Loucy (cell line): ENCODE data around the gene AHDC1.

Experiments used
- EZH2phosphoT487 ChIP-seq: fragments of 200-600 bp; IDR thresholded peaks from 2 replicates; pipeline ENCODE4 v1.6.1; 2018; ENCODE audit warnings: antibody characterized with exemption, mild to moderate bottlenecking, moderate library complexity, borderline replicate concordance
- TF ChIP-seq, protein P1 (sequence below): fragments of 200-600 bp; sonication (generic); conservative IDR thresholded peaks from 2 replicates; pipeline ENCODE4 v1.5.1; 2014; ENCODE audit warnings: mild to moderate bottlenecking, antibody characterized with exemption, low read length

DNA sequence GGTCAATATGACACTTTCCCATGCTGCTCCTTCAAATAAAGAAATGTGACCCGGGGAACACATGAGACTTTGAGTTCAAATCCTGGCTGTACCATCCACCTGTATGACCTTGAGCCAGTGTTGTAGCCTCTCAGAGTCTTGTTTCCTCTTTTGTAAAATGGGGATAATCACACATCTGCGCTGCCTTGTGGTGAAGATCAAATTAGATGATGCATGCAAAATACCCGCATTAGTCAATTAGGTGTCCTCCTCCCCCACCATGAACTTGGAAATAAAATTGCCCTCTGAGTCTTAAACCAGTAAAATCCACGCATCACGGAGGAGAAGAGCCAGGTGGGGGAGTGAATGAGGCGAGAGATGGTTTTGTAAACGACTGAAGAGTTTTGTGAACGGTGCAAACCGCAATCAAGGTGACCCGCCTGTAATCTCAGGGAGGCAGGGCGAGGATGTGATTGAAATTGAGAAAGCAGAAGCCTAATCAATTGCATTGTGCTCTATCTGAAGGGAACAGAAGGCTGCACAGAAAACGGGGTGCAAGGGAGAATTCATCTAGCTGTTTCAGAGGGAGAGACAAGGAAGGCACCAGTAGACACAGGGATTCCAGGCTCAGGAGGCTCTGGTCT, 5.8 kb upstream of the AHDC1 start:
- TF ChIP-seq, protein P1, sequence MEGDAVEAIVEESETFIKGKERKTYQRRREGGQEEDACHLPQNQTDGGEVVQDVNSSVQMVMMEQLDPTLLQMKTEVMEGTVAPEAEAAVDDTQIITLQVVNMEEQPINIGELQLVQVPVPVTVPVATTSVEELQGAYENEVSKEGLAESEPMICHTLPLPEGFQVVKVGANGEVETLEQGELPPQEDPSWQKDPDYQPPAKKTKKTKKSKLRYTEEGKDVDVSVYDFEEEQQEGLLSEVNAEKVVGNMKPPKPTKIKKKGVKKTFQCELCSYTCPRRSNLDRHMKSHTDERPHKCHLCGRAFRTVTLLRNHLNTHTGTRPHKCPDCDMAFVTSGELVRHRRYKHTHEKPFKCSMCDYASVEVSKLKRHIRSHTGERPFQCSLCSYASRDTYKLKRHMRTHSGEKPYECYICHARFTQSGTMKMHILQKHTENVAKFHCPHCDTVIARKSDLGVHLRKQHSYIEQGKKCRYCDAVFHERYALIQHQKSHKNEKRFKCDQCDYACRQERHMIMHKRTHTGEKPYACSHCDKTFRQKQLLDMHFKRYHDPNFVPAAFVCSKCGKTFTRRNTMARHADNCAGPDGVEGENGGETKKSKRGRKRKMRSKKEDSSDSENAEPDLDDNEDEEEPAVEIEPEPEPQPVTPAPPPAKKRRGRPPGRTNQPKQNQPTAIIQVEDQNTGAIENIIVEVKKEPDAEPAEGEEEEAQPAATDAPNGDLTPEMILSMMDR: no peak
- TF ChIP-seq EZH2phosphoT487: no peak
